HEK293 (cell line): ENCODE measurements around the gene IMMT.

Source experiments
- CTCF ChIA-PET: fragments of 350-600 bp; formaldehyde crosslinking; extraction: SDS; loops from one replicate; lab custom pipeline; 2021; ENCODE audit warnings: antibody characterized with exemption; lab: Yijun Ruan, JAX
- POLR2A ChIA-PET: fragments of 300-600 bp; formaldehyde crosslinking; extraction: SDS; loops from one replicate; lab custom pipeline; 2020; ENCODE audit warnings: antibody characterized with exemption, inconsistent platforms; lab: Yijun Ruan, JAX
- H3K27ac ChIP-seq: fragments of 200-500 bp; sonication (Bioruptor generic); 2 replicates; pipeline ENCODE4 v1.5.1; 2014; ENCODE audit warnings: low read depth, low read length, control low read depth, inconsistent platforms; ENCODE audit errors: extremely low read depth
- H3K36me3 ChIP-seq, 2 experiments: fragments of 200-500 bp in 1 of 2; sonication (Bioruptor generic) in 1 of 2; 1 replicate in 1 of 2; 2 replicates in 1 of 2; pipeline ENCODE4 v1.5.1; 2014 to 2017; ENCODE audit warnings: inconsistent platforms in 2 of 2, low read length in 2 of 2; ENCODE audit not compliant: control insufficient read depth in 2 of 2, insufficient read depth in 1 of 2
- H3K4me1 ChIP-seq: fragments of 200-500 bp; sonication (Bioruptor generic); 2 replicates; pipeline ENCODE4 v1.5.1; 2014; ENCODE audit warnings: mild to moderate bottlenecking, low read length, inconsistent platforms; ENCODE audit not compliant: control insufficient read depth, insufficient read depth
- H3K4me3 ChIP-seq: 2 replicates; pipeline ENCODE4 v1.5.1; 2011; ENCODE audit warnings: low read depth, mild to moderate bottlenecking, control low read depth, low read length, moderate library complexity
- H3K9me3 ChIP-seq: fragments of 200-500 bp; sonication (Bioruptor generic); 2 replicates; pipeline ENCODE4 v1.5.1; 2014; ENCODE audit warnings: low read depth, low read length, inconsistent platforms; ENCODE audit not compliant: control insufficient read depth, insufficient read depth
- GLI2 ChIP-seq: fragments of 450-650 bp; formaldehyde crosslinking; IDR thresholded peaks from 2 replicates; pipeline ENCODE4; 2017; ENCODE audit warnings: missing biosample characterization, missing genetic modification characterization, low read depth, borderline replicate concordance
- GLI4 ChIP-seq: fragments of 450-650 bp; formaldehyde crosslinking; IDR thresholded peaks from 2 replicates; pipeline ENCODE4 v1.5.1; 2016; ENCODE audit warnings: missing biosample characterization, missing genetic modification characterization
- KLF17 ChIP-seq: fragments of 450-650 bp; formaldehyde crosslinking; IDR thresholded peaks from 2 replicates; pipeline ENCODE4 v1.5.1; 2016; ENCODE audit warnings: missing biosample characterization, missing genetic modification characterization
- MEIS1 ChIP-seq: sonication (generic); formaldehyde crosslinking; IDR thresholded peaks from 2 replicates; pipeline ENCODE4 v1.8.1; 2022; ENCODE audit warnings: missing genetic modification reagents, mild to moderate bottlenecking, borderline replicate concordance
- PATZ1 ChIP-seq: fragments of 450-650 bp; formaldehyde crosslinking; IDR thresholded peaks from 2 replicates; pipeline ENCODE4 v1.5.1; 2016; ENCODE audit warnings: missing biosample characterization, missing genetic modification characterization
- PRDM4 ChIP-seq: fragments of 450-650 bp; formaldehyde crosslinking; IDR thresholded peaks from 2 replicates; pipeline ENCODE4 v1.5.1; 2017; ENCODE audit warnings: missing biosample characterization, missing genetic modification characterization
- ZBTB7A ChIP-seq: fragments of 450-650 bp; formaldehyde crosslinking; IDR thresholded peaks from 2 replicates; pipeline ENCODE4 v1.5.1; 2016; ENCODE audit warnings: low read depth, missing biosample characterization, missing genetic modification characterization
- ZBTB8A ChIP-seq: fragments of 450-650 bp; formaldehyde crosslinking; IDR thresholded peaks from 2 replicates; pipeline ENCODE4 v1.5.1; 2016; ENCODE audit warnings: missing biosample characterization, missing genetic modification characterization
- ZFP37 ChIP-seq: fragments of 450-650 bp; formaldehyde crosslinking; IDR thresholded peaks from 2 replicates; pipeline ENCODE4 v1.5.1; 2016; ENCODE audit warnings: missing biosample characterization, missing genetic modification characterization
- ZNF155 ChIP-seq: fragments of 450-650 bp; formaldehyde crosslinking; IDR thresholded peaks from 2 replicates; pipeline ENCODE4 v1.5.1; 2016; ENCODE audit warnings: missing biosample characterization, missing genetic modification characterization
- ZNF18 ChIP-seq: fragments of 450-650 bp; formaldehyde crosslinking; IDR thresholded peaks from 2 replicates; pipeline ENCODE4 v1.5.1; 2016; ENCODE audit warnings: missing biosample characterization, missing genetic modification characterization
- ZNF2 ChIP-seq: fragments of 450-650 bp; formaldehyde crosslinking; IDR thresholded peaks from 2 replicates; pipeline ENCODE4 v1.5.1; 2016; ENCODE audit warnings: missing biosample characterization, missing genetic modification characterization
- ZNF214 ChIP-seq: fragments of 450-650 bp; formaldehyde crosslinking; IDR thresholded peaks from 2 replicates; pipeline ENCODE4 v1.5.1; 2017; ENCODE audit warnings: missing biosample characterization, mild to moderate bottlenecking, missing genetic modification characterization, borderline replicate concordance
- ZNF221 ChIP-seq: fragments of 450-650 bp; formaldehyde crosslinking; IDR thresholded peaks from 2 replicates; pipeline ENCODE4 v1.5.1; 2017; ENCODE audit warnings: missing biosample characterization, missing genetic modification characterization, borderline replicate concordance
- ZNF280C ChIP-seq: fragments of 450-650 bp; formaldehyde crosslinking; IDR thresholded peaks from 2 replicates; pipeline ENCODE4 v1.5.1; 2016; ENCODE audit warnings: missing biosample characterization, missing genetic modification characterization
- ZNF292 ChIP-seq: fragments of 450-650 bp; formaldehyde crosslinking; IDR thresholded peaks from 2 replicates; pipeline ENCODE4 v1.5.1; 2016; ENCODE audit warnings: low read depth, missing biosample characterization, missing genetic modification characterization, borderline replicate concordance
- ZNF324 ChIP-seq: fragments of 450-650 bp; formaldehyde crosslinking; IDR thresholded peaks from 2 replicates; pipeline ENCODE4 v1.5.1; 2016; ENCODE audit warnings: missing biosample characterization, missing genetic modification characterization
- ZNF341 ChIP-seq: fragments of 450-650 bp; formaldehyde crosslinking; IDR thresholded peaks from 2 replicates; pipeline ENCODE4; 2016; ENCODE audit warnings: low read depth, missing biosample characterization, missing genetic modification characterization
- ZNF621 ChIP-seq: fragments of 450-650 bp; formaldehyde crosslinking; IDR thresholded peaks from 2 replicates; pipeline ENCODE4 v1.5.1; 2017; ENCODE audit warnings: missing biosample characterization, missing genetic modification characterization
- ZNF624 ChIP-seq: fragments of 450-650 bp; formaldehyde crosslinking; IDR thresholded peaks from 2 replicates; pipeline ENCODE4 v1.5.1; 2017; ENCODE audit warnings: missing biosample characterization, missing genetic modification characterization
- ZNF626 ChIP-seq: fragments of 450-650 bp; sonication (Bioruptor Pico); formaldehyde crosslinking; IDR thresholded peaks from 2 replicates; pipeline ENCODE4 v1.5.1; 2018; ENCODE audit warnings: missing biosample characterization, missing genetic modification characterization, inconsistent platforms
- ZNF777 ChIP-seq: fragments of 450-650 bp; formaldehyde crosslinking; IDR thresholded peaks from 2 replicates; pipeline ENCODE4 v1.5.1; 2017; ENCODE audit warnings: missing biosample characterization, missing genetic modification characterization, borderline replicate concordance
- ZSCAN23 ChIP-seq: fragments of 450-650 bp; formaldehyde crosslinking; IDR thresholded peaks from 2 replicates; pipeline ENCODE4 v1.5.1; 2016; ENCODE audit warnings: missing biosample characterization, missing genetic modification characterization
- ZSCAN30 ChIP-seq: fragments of 450-650 bp; IDR thresholded peaks from 2 replicates; pipeline ENCODE4 v1.5.1; 2018; ENCODE audit warnings: missing biosample characterization, mild to moderate bottlenecking, missing genetic modification characterization, moderate library complexity

The IMMT gene

GRCh38 chr2:86227685-86228084 is 32.4 kb upstream of the IMMT start:
- Histone ChIP-seq H3K36me3 (no peaks in the 10 kb centered on the region), H3K27ac (no peak overlapping the region), H3K9me3 (no peaks in the 10 kb centered on the region), H3K4me1 (no peaks in the 10 kb centered on the region), H3K4me3 (no peak overlapping the region)
- ChIA-PET POLR2A (no interaction called here), CTCF (interaction anchor here (1.0 kb wide), 1 partner anchor 147 kb away, joined by 3 read pairs; no protein-coding TSS in a partner anchor)
- no peak for TF ChIP-seq ZNF2
- TF ChIP-seq ZBTB8A = no peak
- no peak for TF ChIP-seq PATZ1 (tag by site-specific recombination)
- no peak for TF ChIP-seq KLF17 (tag by site-specific recombination)
- TF ChIP-seq ZNF341 = no peak
- no peak for TF ChIP-seq ZNF280C (tag by site-specific recombination)
- no peak for TF ChIP-seq ZNF324 (tag by site-specific recombination)
- TF ChIP-seq ZFP37 (tag by site-specific recombination) = no peak

- Histone ChIP-seq H3K36me3 (no peaks in the 10 kb centered on the region), H3K4me1 (no peaks in the 10 kb centered on the region), H3K27ac (no peak overlapping the region), H3K4me3 (no peak overlapping the region), H3K9me3 (no peaks in the 10 kb centered on the region)
- POLR2A ChIA-PET = no interaction called here
- CTCF ChIA-PET = interaction anchor here (0.6 to 1.0 kb wide), 4 partner anchors 21 to 423 kb away, joined by 3 to 4 read pairs (median 4); no protein-coding TSS in a partner anchor
- TF ChIP-seq ZNF221 (tag by site-specific recombination) (no peak), ZNF155 (tag by site-specific recombination) (no peak), ZSCAN30 (tag by site-specific recombination) (no peak), ZSCAN23 (tag by site-specific recombination) (no peak), MEIS1 (CRISPR knock-in tag) (no peak), ZNF214 (tag by site-specific recombination) (no peak), ZNF324 (tag by site-specific recombination) (no peak), ZNF626 (tag by site-specific recombination) (no peak), ZNF624 (tag by site-specific recombination) (no peak), PRDM4 (tag by site-specific recombination) (no peak), ZNF18 (tag by site-specific recombination) (no peak), ZNF292 (tag by site-specific recombination) (no peak), GLI2 (tag by site-specific recombination) (no peak), ZNF621 (tag by site-specific recombination) (no peak), ZBTB7A (tag by site-specific recombination) (no peak), ZFP37 (tag by site-specific recombination) (no peak), GLI4 (tag by site-specific recombination) (no peak), ZNF777 (no peak)
Measured at GRCh38 chr2:86226636-86227520, 31.6 kb upstream of the IMMT start.
